Measurements from ENCODE around the gene NUDCD3. TPM values are rescaled to one million over a fixed set of nuclear protein-coding genes. Genes with fewer than 3 reads are reported as not detected.
"Not testable (repeated sequence)": the region's sequence is repeated elsewhere in the genome, so short reads cannot be mapped to it uniquely, and the experiment has no call there.

NUDCD3 gene
- total RNA-seq, 2 donors from 2014 or later: 83.7 to 104 TPM

DNA sequence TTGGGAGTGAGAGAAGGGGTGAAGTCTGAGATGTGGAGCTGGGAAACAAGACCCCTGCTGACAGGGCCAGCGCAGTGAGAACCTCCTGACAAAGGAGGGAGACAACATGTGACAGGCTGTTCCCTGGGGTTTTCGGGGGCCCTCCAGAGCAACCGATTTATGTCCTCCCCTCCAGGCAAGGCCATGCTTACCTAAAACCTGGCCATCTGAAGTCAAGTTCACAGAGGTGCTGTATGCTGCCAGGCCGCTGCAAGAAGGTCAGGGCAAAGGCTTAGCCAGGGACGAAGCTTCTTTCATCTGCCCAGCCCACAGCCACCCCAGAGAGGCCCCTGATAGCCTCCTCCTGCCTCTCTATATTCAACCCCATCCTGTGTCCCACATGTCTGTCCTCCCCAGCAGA is 30.1 kb upstream of the NUDCD3 start:
- DNase-seq (no peak), ATAC-seq (no peak)
- intact Hi-C loops (cut with DNase I): no loop called here

DNA sequence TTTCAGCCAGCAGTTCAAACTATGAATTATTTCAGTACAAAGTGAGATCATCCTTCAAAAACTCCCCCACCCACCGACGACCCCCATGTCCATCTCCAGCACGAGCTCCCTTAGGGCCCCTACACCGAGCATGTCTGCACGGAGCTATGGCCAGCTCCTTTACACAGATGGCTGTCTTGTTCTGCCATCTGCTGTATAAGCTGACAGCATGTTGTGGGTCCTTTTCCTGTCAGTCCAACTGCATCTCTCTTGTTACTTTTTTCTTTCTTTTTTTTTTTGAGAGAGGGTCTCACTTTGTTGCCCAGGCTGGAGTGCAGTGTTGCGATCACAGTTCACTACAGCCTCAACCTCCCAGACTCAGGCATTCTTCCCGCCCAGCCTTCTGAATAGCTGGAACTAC is 29.1 kb upstream of the NUDCD3 start:
- intact Hi-C loops (cut with DNase I): no loop called here
- ATAC-seq (no peak), DNase-seq (no peak)

DNA sequence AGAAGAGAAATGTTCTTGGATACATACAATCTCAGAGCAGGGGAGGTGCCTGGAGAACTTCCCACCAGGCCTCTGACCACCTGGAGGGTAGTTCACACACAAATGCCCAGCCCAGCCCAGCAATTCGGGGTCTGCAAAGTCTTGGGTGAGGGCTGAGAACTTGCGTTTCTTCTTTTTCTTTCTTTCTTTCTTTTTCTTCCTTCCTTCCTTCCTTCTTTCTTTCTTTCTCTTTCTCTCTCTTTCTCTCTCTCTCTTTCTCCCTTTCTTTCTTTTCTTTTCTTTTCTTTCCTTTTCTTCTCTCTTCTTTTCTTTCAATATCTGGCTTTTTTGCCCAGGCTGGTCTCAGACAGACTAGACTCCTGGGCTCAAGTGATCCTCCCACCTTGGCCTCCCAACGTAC is 28.3 kb upstream of the NUDCD3 start:
- ATAC-seq: no peak

DNA sequence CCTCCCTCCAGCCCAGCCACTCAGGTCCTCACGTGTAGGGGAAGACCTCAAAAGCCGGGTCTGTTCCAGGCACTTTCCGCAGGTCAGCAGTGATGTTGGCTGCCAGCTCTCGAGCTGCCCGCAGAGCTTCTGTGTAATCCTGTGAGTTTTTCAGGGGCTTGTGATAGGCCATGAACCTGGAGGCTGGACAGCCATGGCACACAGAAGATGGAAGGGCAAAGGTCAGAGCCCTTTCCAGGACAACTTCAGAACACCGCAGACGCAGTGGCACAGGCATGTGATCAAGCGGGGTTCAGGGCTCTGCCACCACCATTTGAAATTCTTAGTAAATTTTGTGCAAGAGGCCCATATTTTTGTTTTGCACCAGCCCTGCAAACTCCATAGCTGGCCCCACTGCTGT is 26.7 kb upstream of the NUDCD3 start:
- DNase-seq (no peak), ATAC-seq (no peak)
- intact Hi-C loops (cut with DNase I): no loop called here

More for the DNA sequence above, 28.3 kb upstream of the NUDCD3 start:
- intact Hi-C loops (cut with DNase I): no loop called here
- no peak for DNase-seq

DNA sequence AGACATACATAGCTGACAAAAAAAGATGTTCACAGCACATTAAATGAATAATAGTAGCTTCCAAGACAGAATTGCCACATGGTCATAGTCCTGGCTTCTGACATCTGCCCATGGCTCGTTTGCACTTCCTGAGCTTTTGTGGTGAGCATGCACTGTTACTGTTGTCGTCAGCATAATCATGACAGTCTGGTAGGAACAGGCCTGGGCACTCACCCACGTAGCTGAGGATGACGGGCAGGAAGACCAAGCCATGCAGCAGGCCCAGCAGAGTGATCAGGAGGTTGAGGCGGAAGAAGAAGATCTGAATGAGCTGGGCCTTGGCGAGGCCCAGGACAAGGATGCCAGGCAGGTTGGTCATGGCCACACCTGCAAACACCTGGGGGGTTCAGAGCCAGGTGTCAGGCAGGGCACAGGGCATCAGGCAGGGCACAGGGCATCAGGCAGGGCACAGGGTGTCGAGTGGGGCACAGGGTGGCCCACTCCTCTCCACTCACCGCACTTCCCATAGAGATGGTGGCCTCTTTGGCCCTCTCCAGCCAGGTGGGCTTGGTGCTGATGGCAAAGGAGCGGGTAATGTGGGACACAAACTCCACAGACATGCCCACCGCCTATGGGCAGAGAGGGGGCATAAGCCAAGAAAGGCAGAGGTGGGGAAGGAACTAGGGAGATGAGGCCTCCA is 25.3 kb upstream of the NUDCD3 start:
- ATAC-seq: no peak
- DNase-seq: no peak
- intact Hi-C loops (cut with DNase I): no loop called here

DNA sequence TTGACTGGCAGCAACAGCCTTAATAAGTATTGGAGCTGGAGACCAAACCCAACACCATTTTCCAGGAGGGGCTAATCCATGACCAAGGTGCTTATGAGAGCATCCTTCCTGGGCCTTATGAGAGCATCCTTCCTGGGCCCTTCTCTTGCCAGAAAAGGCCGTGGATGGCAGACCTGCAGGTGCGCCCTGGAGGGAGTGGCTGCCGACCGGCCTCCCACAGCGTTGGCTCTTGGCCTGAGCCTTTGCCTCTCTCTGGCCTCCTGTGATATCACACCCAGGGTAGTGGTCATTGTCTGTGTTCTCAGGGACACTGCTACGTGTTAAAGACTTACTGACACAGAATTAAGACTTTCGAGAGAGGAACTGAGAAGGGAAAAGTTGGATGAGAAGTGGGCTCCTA is 22.3 kb upstream of the NUDCD3 start:
- ATAC-seq (no peak), DNase-seq (no peak)
- intact Hi-C loops (cut with DNase I): no loop called here

DNA sequence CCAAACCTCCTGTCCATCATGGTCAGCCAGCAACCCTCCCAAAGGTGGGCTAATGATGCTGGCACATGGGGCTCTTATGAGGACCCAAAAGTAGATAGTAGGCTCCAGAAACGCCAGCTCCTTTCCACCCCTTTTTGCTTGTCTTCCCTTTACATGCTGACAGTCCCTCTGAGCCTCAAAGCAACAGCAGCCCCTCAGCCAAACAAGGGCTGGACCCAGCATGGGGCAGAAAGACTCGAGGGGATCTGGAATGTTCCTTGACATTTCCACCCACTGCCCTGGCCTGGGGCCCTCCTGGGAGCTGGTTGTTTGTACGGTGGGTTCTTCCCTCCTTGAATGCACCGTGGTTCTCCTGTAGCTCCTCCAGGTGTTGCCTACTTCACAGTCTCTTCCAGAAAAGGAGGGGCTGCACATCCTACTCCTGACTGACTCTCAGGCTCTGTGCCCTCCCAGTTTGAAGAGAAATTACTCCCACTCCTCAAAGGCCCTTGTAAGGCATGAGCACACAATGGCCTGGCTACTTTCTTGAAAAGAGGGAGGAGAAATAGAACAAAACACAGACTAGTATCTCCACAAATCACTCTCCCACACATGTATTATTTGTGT is 21.5 kb upstream of the NUDCD3 start:
- ATAC-seq: no peak
- intact Hi-C loops (cut with DNase I): no loop called here
- DNase-seq: no peak

DNA sequence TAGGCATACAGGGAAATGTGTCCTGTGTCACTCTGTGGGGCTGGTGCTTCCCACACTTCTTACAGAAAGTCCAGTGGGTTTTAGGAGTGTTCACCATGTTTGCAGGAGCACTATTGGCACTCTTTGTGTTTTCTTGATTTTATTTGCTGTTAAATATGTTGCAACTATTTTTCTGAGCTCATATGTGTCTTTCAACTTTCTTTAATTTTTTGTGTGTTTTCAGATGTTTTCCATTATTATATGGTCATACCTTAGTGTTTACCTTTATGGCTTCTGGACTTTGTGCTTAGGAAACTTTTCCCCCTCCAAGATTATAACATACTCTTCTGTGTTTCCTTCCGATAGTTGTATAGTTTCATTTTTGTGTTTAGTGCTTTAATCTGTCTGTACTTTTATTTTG is 20.8 kb upstream of the NUDCD3 start:
- no peak for ATAC-seq

DNA sequence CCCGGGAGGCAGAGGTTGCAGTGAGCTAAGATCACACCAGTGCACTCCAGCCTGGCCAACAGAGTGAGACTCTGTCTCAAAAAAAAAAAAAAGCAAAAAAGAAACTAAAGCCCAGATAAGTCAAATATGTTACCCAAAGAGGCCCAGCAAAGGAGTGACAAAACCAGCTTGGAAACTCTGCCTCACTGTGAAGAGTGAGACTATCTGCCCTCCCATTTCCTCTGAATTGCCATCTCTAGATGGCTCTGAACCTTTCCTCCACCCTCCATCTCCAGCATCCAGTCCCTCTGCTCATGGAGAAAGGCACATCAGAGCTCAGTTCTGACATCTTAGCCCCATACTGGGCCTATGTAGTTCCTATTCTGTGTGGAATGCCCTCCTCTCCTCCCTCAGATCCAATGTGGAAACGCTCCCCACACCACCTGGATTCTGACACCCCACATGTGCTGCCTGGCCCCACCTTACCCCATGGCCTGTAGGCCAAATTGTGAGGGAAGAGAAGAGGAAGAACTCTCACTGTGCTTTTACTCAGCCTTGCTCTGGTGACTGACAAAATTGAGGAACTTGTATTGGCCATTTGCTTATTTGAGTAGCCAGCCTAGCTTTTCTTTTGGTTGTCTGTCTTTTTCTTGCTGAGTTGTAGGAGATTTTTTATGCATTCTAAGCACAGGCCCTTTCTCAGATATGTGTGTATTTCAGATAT is 18.0 kb upstream of the NUDCD3 start:
- DNase-seq (no peak), ATAC-seq (no peak)
- intact Hi-C loops (cut with DNase I): no loop called here

More for the DNA sequence above, 20.8 kb upstream of the NUDCD3 start:
- intact Hi-C loops (cut with DNase I): no loop called here
- no peak for DNase-seq

DNA sequence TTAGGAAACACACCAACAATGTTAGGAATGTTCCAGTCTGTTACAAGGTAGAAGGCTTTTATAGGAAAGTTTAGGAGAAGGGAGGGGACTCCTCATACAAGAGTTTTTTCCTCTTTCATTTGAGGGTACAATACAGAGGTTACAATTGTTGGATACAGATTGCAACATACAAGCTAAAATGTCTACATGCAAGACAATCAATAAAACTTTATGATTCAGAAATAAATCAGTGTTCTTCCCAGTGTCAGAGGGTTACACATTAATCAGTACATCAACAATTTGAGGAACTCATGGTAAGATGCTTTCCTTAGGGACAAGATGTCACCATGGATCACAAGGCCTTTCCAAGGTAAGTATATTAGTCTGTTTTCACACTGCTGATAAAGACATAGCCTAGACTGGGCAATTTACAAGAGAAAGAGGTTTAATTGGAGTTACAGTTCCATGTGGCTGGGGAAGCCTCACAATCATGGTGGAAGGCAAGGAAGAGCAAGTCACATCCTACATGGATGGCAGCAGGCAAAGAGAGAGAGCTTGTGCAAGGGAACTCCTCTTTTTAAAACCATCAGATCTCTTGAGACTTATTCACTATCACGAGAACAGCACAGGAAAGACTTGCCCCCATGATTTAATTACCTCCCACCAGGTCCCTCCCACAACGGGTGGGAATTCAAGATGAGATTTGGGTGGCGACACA is 16.3 kb upstream of the NUDCD3 start:
- intact Hi-C loops (cut with DNase I); ATAC-seq; DNase-seq: not testable (repeated sequence)

DNA sequence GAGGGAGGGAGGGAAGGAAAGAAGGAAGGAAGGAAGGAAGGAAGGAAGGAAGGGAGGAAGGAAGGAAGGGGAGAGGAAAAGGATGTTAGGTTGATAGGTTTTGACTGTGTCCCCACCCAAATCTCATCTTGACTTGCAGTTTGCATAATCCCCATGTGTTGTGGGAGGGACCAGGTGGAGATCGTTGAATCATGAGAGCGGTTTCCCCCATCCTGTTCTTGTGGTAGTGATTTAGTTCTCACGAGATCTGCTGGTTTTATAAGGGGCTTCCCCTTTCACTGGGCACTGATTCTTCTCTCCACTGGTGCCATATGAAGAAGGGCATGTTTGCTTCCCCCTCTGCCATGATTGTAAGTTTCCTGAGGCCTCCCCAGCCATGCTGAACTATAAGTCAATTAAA is 15.1 kb upstream of the NUDCD3 start:
- intact Hi-C loops (cut with DNase I): no loop called here
- DNase-seq (no peak), ATAC-seq (no peak)

DNA sequence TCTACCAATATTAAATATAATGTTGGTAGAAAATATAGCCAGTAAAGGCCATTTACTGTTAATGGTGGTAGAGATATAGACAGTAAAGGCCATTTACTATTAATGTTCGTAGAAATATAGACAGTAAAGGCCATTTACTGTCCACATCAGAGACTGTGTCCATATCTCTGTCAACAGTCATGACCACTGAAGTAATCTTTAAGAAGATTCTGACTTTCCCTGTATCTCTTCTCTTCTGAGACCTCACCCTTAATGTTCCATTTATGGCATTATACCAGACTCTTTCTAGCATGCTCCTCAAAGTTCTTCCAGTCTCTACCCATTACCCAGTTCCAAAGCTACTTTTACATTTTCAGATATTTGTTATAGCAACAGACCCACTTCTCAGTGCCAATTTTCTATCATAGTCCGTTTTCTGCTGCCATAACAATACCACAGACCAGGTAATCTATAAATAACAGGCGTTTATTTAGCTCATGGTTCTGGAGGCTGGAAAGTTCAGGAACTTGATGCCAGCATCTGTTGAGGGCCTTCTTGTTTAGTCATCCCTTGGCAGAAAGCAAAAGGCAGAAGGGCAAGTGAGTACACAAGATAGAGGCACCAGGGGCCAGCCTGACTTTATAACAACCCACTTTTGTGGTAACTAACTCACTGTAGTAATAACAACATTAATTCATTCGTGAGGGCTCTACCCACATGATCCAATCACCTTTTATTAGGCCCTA is 7.9 kb upstream of the NUDCD3 start:
- intact Hi-C loops (cut with DNase I): loop anchor here in 1 of 2 donors (10.0 kb wide), 1 partner anchor 66 kb away; no protein-coding TSS in a partner anchor
- peak in 1 of 2 donors; percentile 69 for ATAC-seq

DNA sequence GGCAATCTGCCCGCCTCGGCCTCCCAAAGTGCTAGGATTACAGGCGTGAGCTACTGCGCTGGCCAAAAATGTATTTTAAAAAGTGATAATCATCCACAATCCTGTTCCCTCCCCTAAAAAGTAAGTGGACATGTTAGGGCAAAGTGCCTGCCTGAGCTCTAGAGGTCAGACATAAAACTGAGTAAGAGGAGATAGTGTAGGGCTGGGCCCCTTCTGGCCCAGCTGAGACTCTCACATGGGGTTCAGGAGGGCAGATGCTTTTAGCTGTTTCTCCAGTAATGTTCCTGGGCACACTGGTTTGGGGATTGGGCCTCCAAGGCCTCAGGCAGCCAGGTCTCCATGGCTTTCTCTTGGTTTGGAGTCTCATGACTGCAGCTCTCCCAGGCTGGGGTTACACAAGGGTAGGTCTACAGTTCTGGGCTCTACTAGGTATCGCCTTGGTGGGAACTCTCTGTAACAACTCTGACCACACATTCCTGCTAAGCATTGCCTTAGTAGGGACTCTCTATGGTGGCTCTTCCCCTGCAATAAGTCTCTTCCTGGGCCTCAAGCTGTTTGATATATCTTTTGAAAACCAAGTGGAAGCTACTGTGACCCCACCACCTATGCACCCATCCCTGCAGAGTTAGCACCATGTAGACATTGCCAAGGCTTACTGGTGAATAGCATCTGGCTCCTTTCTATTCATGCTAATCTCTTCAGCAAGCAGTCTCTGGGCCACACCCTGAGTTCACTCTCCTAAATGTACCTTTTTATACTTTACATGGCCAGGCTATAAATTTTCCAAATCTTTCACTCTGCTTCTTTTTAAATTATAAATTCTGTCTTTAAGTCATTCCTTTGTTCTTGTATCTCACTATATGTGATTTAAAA is 6.9 kb upstream of the NUDCD3 start:
- intact Hi-C loops (cut with DNase I): loop anchor here in 1 of 2 donors (10.0 kb wide), 1 partner anchor 67 kb away; no protein-coding TSS in a partner anchor
- ATAC-seq: no peak
- DNase-seq: no peak

More for the DNA sequence above, 7.9 kb upstream of the NUDCD3 start:
- no peak for DNase-seq

DNA sequence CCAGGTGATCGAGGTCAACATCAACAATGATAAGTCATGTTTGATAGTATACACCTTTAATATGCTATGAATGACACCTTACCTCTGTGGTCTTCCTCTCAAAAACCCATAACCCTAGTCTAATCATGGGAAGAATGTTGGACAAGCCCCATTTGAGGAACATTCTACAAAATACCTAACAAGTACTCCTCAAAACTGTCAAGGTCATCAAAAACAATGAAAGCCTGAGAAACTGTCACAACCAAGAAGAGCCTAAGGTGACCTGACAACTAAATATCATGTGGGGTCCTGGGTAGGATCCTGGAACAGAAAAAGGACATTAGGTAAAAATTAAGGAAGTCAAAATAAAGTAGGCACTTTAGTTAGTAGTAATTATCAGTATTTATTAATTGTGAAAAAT is 5.9 kb upstream of the NUDCD3 start:
- ATAC-seq (no peak), DNase-seq (no peak)
- intact Hi-C loops (cut with DNase I): loop anchor here in 1 of 2 donors (10.0 kb wide), 1 partner anchor 68 kb away; no protein-coding TSS in a partner anchor

DNA sequence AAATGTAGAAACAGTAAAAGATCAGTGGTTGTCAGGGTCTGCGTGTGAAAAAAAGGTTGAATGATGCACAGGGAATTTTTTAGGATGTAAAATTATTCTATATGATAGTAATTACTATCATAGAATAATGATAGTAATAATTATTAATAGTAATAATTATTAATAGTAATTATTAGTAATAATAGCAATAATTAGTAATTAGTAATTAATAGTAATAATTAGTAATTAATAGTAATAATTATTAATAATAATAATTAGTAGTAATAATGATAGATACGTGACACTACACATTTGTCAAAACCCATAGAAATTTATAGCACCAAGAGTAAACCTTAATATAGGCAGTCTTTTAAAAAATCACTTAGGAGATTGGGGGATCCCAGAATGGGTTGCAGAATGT is 4.5 kb upstream of the NUDCD3 start:
- ATAC-seq: no peak
- DNase-seq: no peak
- intact Hi-C loops (cut with DNase I): loop anchor here in 1 of 2 donors (10.0 kb wide), 1 partner anchor 70 kb away; no protein-coding TSS in a partner anchor

DNA sequence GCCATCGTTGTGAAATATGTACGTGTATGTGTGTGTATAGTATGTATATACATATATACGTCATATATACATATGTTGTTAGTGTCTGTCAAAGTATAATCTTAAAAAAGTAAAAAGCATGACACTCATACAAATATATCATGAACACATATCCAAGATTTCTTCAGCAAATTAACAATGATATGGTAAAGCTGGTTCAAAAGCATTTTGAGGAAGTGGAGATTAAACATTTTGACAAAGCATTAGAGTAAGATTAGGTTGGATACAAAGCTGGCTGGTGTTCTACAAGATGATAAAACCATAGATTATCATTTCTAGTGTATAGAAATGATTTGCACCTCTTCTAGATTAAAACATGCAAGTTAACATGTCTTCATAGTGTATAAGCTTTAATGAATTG is 771 bp upstream of the NUDCD3 start:
- DNase-seq (no peak), ATAC-seq (no peak)
- intact Hi-C loops (cut with DNase I): loop anchor here in 1 of 2 donors (10.0 kb wide), 1 partner anchor 74 kb away; no protein-coding TSS in a partner anchor

DNA sequence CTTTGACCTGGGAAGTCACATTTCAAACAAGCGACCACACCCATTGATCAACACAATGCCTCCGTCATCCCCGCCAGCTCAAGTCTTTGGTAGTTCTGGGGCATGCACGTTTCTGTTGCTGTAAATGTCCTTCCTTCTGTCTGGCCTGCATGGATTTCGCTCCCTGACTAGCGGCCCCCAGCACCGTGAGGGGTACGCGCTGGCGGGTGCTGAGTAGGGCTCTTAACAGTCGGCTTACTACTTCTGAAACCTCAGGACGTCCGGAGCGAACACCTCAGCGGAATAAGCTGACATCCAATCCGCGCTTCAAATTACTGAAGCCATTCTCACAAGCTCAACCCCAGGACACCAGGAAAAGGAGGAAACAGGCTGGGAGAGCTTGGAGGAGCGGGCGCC is 505 bp downstream of the NUDCD3 start:
- DNase-seq (no peak), ATAC-seq (peak; percentile 20 to 23)
- intact Hi-C loops (cut with DNase I): loop anchor here in 1 of 2 donors (10.0 kb wide), 1 partner anchor 75 kb away; no protein-coding TSS in a partner anchor

DNA sequence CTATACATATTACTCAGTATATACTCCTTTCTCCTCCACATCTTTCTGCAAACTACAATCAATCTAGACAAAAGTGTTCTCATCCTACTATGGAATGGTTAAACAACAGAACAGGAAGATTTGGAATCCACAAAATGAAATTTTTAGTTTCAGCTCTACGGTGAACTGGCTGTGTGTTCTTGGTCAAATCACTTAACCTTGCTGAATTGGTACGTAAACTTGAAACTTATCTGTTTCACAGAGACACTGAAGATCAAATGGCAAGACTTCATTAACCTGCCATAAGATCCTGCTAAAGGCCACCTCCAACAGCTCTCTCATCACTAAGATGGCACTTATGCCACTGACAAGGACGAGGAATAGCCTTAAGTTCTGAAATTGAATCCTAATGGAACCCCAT is 1.5 kb downstream of the NUDCD3 start:
- intact Hi-C loops (cut with DNase I): no loop called here
- ATAC-seq (no peak), DNase-seq (no peak)
